ENCODE results near the gene CLMP. TPM values are rescaled to one million over a fixed set of nuclear protein-coding genes. Genes with fewer than 3 reads are reported as not detected.

The CLMP gene
- total and polyA plus RNA-seq, 2 donors (not counting 3 experiments of a cell fraction or from before 2014, with no cell fraction given), result 0.03 to 0.18 TPM

- TF ChIP-seq, protein P1, sequence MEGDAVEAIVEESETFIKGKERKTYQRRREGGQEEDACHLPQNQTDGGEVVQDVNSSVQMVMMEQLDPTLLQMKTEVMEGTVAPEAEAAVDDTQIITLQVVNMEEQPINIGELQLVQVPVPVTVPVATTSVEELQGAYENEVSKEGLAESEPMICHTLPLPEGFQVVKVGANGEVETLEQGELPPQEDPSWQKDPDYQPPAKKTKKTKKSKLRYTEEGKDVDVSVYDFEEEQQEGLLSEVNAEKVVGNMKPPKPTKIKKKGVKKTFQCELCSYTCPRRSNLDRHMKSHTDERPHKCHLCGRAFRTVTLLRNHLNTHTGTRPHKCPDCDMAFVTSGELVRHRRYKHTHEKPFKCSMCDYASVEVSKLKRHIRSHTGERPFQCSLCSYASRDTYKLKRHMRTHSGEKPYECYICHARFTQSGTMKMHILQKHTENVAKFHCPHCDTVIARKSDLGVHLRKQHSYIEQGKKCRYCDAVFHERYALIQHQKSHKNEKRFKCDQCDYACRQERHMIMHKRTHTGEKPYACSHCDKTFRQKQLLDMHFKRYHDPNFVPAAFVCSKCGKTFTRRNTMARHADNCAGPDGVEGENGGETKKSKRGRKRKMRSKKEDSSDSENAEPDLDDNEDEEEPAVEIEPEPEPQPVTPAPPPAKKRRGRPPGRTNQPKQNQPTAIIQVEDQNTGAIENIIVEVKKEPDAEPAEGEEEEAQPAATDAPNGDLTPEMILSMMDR (IDR thresholded peaks at IDR 0.05; ENCODE audit: extremely low read depth in 1 of 2, insufficient read depth in 1 of 2, low read depth in 1 of 2, low read length in 2 of 2), result no peak
- TF ChIP-seq GATA2 (IDR thresholded peaks at IDR 0.05; ENCODE audit: insufficient read depth, insufficient read length, low read depth, low read length) (no peak), MYC (IDR thresholded peaks at IDR 0.05; ENCODE audit: low read depth, low read length) (no peak), JUN (IDR thresholded peaks at IDR 0.05; ENCODE audit: borderline replicate concordance, insufficient read depth, insufficient read length, low read depth) (no peak), POLR2A (IDR thresholded peaks at IDR 0.05; ENCODE audit: low read depth, low read length) (no peak), MAX (IDR thresholded peaks at IDR 0.05; ENCODE audit: insufficient read depth, insufficient read length) (no peak)
- no peak for FAIRE-seq
- dilution Hi-C loops (cut with MboI; ENCODE audit: extremely low pct_ligation_motif_present, low sequenced_read_pairs) (no loop called here), intact Hi-C loops (cut with micrococcal nuclease) (loop anchor here (5.0 kb wide), 1 partner anchor 57 kb away; no protein-coding TSS in a partner anchor)
- Histone ChIP-seq H3K27me3 (ENCODE audit: control insufficient read depth in 2 of 2, insufficient read depth in 2 of 2, low read length in 2 of 2) (peaks cover 0 to 1% of the 10 kb centered on the region in 2 experiments), H3K27ac (ENCODE audit: insufficient read depth, low read depth, low read length) (no peak overlapping the region), H4K20me1 (replicated peaks; ENCODE audit: control insufficient read depth, extremely low read depth, insufficient read depth, low read length) (no peaks in the 10 kb centered on the region), H3K9me1 (replicated peaks; ENCODE audit: control insufficient read depth, extremely low read depth, insufficient read depth, low read length) (no peaks in the 10 kb centered on the region), H3K4me3 (replicated peaks in 1 of 3; ENCODE audit: insufficient read depth in 1 of 3, low read depth in 1 of 3, low read length in 3 of 3) (no peak overlapping the region), H3K4me1 (ENCODE audit: control insufficient read depth, extremely low read depth, insufficient read depth, low read length) (no peaks in the 10 kb centered on the region), H3K4me2 (ENCODE audit: insufficient read depth, low read length) (no peak overlapping the region), H3K9ac (replicated peaks; ENCODE audit: extremely low read depth, insufficient read depth, low read length) (no peak overlapping the region), H3K36me3 (ENCODE audit: control insufficient read depth in 2 of 2, extremely low read depth in 1 of 2, insufficient read depth in 2 of 2, low read length in 2 of 2) (no peaks in the 10 kb centered on the region), H3K9me3 (replicated peaks; ENCODE audit: control insufficient read depth, insufficient read depth, low read length) (no peaks in the 10 kb centered on the region), H3K79me2 (ENCODE audit: control insufficient read depth, insufficient read depth, low read length) (no peaks in the 10 kb centered on the region), H2AFZ (ENCODE audit: low read depth, low read length) (no peak overlapping the region)
- BruUV-seq (replicated peaks), result no TSS peak
- CTCF ChIA-PET, result interaction anchor here (0.8 to 1.7 kb wide), 2 partner anchors 78 to 93 kb away, joined by 3 to 4 read pairs; no protein-coding TSS in a partner anchor
- POLR2A ChIA-PET, result no interaction called here
- DNase-seq (ENCODE audit: low read depth, low spot score), result no peak
Observed at GRCh38 chr11:123168955-123169484, 26.0 kb downstream of the CLMP start.
